Endothelial cell of umbilical vein (primary cell): Measurements from ENCODE around the gene AGR2. TPM values are rescaled to one million over a fixed set of nuclear protein-coding genes. Genes with fewer than 3 reads are reported as not detected.

ENCODE experiments used
- BruUV-seq: library from RNA; stranded (reverse); fragments of 400-500 nt; replicated peaks from 2 replicates; lab custom pipeline; 2021; lab: Mats Ljungman, UMichigan
- CTCF ChIA-PET: fragments of 300-600, 350-600 bp; sonication (Branson Sonifier 250); formaldehyde crosslinking; loops from one replicate; lab custom pipeline; 2021; ENCODE audit warnings: antibody characterized with exemption, inconsistent platforms; lab: Charles Lee
- POLR2A ChIA-PET: fragments of 300-600, 350-600 bp; sonication (Branson Sonifier 250); formaldehyde crosslinking; loops from one replicate; lab custom pipeline; 2021; ENCODE audit warnings: antibody characterized with exemption, inconsistent platforms; lab: Charles Lee
- DNase-seq: peaks from one replicate; pipeline ENCODE4 v3.0.0-alpha.2; 2011; ENCODE audit warnings: low read depth, low spot score
- FAIRE-seq: peaks from 2 replicates; lab custom pipeline; 2011; peaks lifted over from hg19 to GRCh38; lab: Jason Lieb, UNC
- H2AFZ ChIP-seq: 2 replicates; pipeline ENCODE4 v1.6.0; 2012; ENCODE audit warnings: low read depth, low read length, control low read depth, inconsistent platforms
- H3K27ac ChIP-seq: 2 replicates; pipeline ENCODE4 v1.5.1; 2011; ENCODE audit warnings: low read depth, mild to moderate bottlenecking, control low read depth, low read length, moderate library complexity; ENCODE audit not compliant: insufficient read depth
- H3K27me3 ChIP-seq, 2 experiments: 2 replicates each; pipeline versions ENCODE4 v1.6.0 to v1.6.1; 2011; ENCODE audit warnings: low read length in 2 of 2, mixed read lengths in 1 of 2; ENCODE audit not compliant: control insufficient read depth in 2 of 2, insufficient read depth in 2 of 2
- H3K36me3 ChIP-seq, 2 experiments: 2 replicates in 1 of 2; 3 replicates in 1 of 2; pipeline ENCODE4 v1.5.1; 2011; ENCODE audit warnings: low read length in 2 of 2, mild to moderate bottlenecking in 1 of 2, moderate library complexity in 1 of 2; ENCODE audit not compliant: control insufficient read depth in 2 of 2, insufficient read depth in 2 of 2; ENCODE audit errors: extremely low read depth in 1 of 2
- H3K4me1 ChIP-seq: 3 replicates; pipeline ENCODE4 v1.5.1; 2011; ENCODE audit warnings: mild to moderate bottlenecking, low read length; ENCODE audit not compliant: control insufficient read depth, insufficient read depth; ENCODE audit errors: extremely low read depth
- H3K4me2 ChIP-seq: 2 replicates; pipeline ENCODE4 v1.6.1; 2011; ENCODE audit warnings: low read length, control low read depth, mixed read lengths; ENCODE audit not compliant: insufficient read depth
- H3K4me3 ChIP-seq, 3 experiments: fragments of 200-600 bp in 1 of 3; sonication (generic), shearing (Covaris generic) in 1 of 3; replicated peaks in 1 of 3; 2 replicates each; pipeline ENCODE4 v1.5.1; 2011 to 2016; ENCODE audit warnings: control low read depth in 3 of 3, low read length in 3 of 3, mild to moderate bottlenecking in 2 of 3, inconsistent platforms in 1 of 3, low read depth in 1 of 3, moderate library complexity in 1 of 3; ENCODE audit not compliant: insufficient read depth in 1 of 3
- H3K79me2 ChIP-seq: 2 replicates; pipeline ENCODE4 v1.6.0; 2012; ENCODE audit warnings: low read length, inconsistent platforms; ENCODE audit not compliant: control insufficient read depth, insufficient read depth
- H3K9ac ChIP-seq: replicated peaks from 2 replicates; pipeline ENCODE3; 2011; ENCODE audit warnings: low read length, control low read depth; ENCODE audit not compliant: insufficient read depth; ENCODE audit errors: extremely low read depth
- H3K9me1 ChIP-seq: replicated peaks from 3 replicates; pipeline ENCODE4 v1.6.0; 2011; ENCODE audit warnings: mild to moderate bottlenecking, low read length; ENCODE audit not compliant: control insufficient read depth, insufficient read depth; ENCODE audit errors: extremely low read depth
- H3K9me3 ChIP-seq: replicated peaks from 2 replicates; pipeline ENCODE4 v1.5.1; 2012; ENCODE audit warnings: low read length, inconsistent platforms; ENCODE audit not compliant: control insufficient read depth, insufficient read depth
- H4K20me1 ChIP-seq: replicated peaks from 2 replicates; pipeline ENCODE3; 2011; ENCODE audit warnings: mild to moderate bottlenecking, low read length; ENCODE audit not compliant: control insufficient read depth, insufficient read depth; ENCODE audit errors: extremely low read depth
- FOS ChIP-seq: IDR thresholded peaks from 2 replicates; pipeline ENCODE4 v1.6.1; 2011; ENCODE audit warnings: mild to moderate bottlenecking, low read length, moderate library complexity, borderline replicate concordance; ENCODE audit not compliant: insufficient read depth
- JUN ChIP-seq: IDR thresholded peaks from 2 replicates; pipeline ENCODE4 v1.6.1; 2011; ENCODE audit warnings: borderline replicate concordance, low read depth; ENCODE audit not compliant: insufficient read length, insufficient read depth
- MYC ChIP-seq: IDR thresholded peaks from one replicate; pipeline ENCODE4 v1.6.1; 2011; ENCODE audit warnings: mild to moderate bottlenecking, low read depth, low read length
- POLR2AphosphoS5 ChIP-seq: IDR thresholded peaks from 2 replicates; pipeline ENCODE4 v1.6.1; 2012; ENCODE audit warnings: low read depth, mild to moderate bottlenecking, control low read depth, low read length, moderate library complexity; ENCODE audit not compliant: insufficient read depth
- dilution Hi-C: fragments of 300-500 bp; cut with MboI; formaldehyde crosslinking; loops from one replicate; pipeline ENCODE4 v1.15.0; 2019; ENCODE audit warnings: low sequenced_read_pairs; ENCODE audit not compliant: extremely low pct_ligation_motif_present
- intact Hi-C: fragments of 100-400 bp; cut with micrococcal nuclease; formaldehyde crosslinking; loops from one replicate; pipeline ENCODE4 v1.10.0; 2022
- polyA plus RNA-seq, 4 experiments: library from polyadenylated mRNA; depleted of rRNA in 3 of 4; stranded (reverse) in 3 of 4; unstranded in 1 of 4; fragments of >200 nt; gene quantifications; 2 replicates each; pipeline versions ENCODE4 v1.2.1 to v1.2.3, GENCODE V29; 2011 to 2012; ENCODE audit warnings: missing spikeins in 1 of 4
- total RNA-seq: library from RNA; stranded (reverse); gene quantifications from 2 replicates; pipeline ENCODE4 v1.2.3, GENCODE V29; 2021

The AGR2 gene
- total and polyA plus RNA-seq, 2 donors (not counting 3 experiments of a cell fraction or from before 2014, with no cell fraction given): not detected

- Histone ChIP-seq H3K4me1 (peaks cover 36% of the 10 kb centered on the region), H3K9me3 (no peaks in the 10 kb centered on the region), H2AFZ (peak overlapping the region; percentile 50), H3K27ac (peak overlapping the region; percentile 88), H3K4me3 (no peak overlapping the region), H3K4me2 (peak overlapping the region; percentile 63), H3K9me1 (no peaks in the 10 kb centered on the region), H4K20me1 (no peaks in the 10 kb centered on the region), H3K27me3 (no peaks in the 10 kb centered on the region), H3K79me2 (no peaks in the 10 kb centered on the region), H3K9ac (peak overlapping the region; percentile 52), H3K36me3 (no peaks in the 10 kb centered on the region)
- ChIA-PET CTCF (interaction anchor here (1.7 to 2.5 kb wide), 3 partner anchors 12 to 58 kb away, joined by 5 to 11 read pairs (median 7); no protein-coding TSS in a partner anchor), POLR2A (no interaction called here)
- dilution Hi-C loops: no loop called here
- intact Hi-C loops: loop anchor here (1.0 kb wide), 1 partner anchor 10 kb away; the partner anchor contains the start of gene TSPAN13
- BruUV-seq: no TSS peak
- TF ChIP-seq MYC: no peak
- peak; percentile 69 for TF ChIP-seq FOS
- TF ChIP-seq POLR2AphosphoS5: peak; percentile 20
- TF ChIP-seq JUN: peak; percentile 81
- FAIRE-seq (peak; percentile 81), DNase-seq (peak; percentile 75)
Measured at GRCh38 chr7:16743236-16743635, 61.6 kb downstream of the AGR2 start.

- no peak overlapping the region for H2AFZ ChIP-seq
- H3K79me2 ChIP-seq: no peaks in the 10 kb centered on the region
- peak overlapping the region; percentile 63 for H3K4me2 ChIP-seq
- no peaks in the 10 kb centered on the region for H3K36me3 ChIP-seq
- CTCF ChIA-PET: interaction anchor here (2.1 to 2.5 kb wide), 2 partner anchors 13 to 59 kb away, joined by 7 to 11 read pairs; no protein-coding TSS in a partner anchor
- dilution Hi-C loops (no loop called here), intact Hi-C loops (no loop called here)
- no peak overlapping the region for H3K9ac ChIP-seq
- H3K27me3 ChIP-seq: no peaks in the 10 kb centered on the region
- no peaks in the 10 kb centered on the region for H3K9me1 ChIP-seq
- DNase-seq: no peak
- H4K20me1 ChIP-seq: no peaks in the 10 kb centered on the region
- H3K4me3 ChIP-seq: no peak overlapping the region
- TF ChIP-seq MYC: no peak
- H3K9me3 ChIP-seq: no peaks in the 10 kb centered on the region
- peak overlapping the region; percentile 88 for H3K27ac ChIP-seq
- no peak for FAIRE-seq
- H3K4me1 ChIP-seq: peaks cover 36% of the 10 kb centered on the region
- BruUV-seq: no TSS peak
- POLR2A ChIA-PET: no interaction called here
Measured at GRCh38 chr7:16742547-16742946, 62.3 kb downstream of the AGR2 start.

Other genes with a start within 250 kb of the AGR2 start
- gene ANKMY2, start 159.2 kb downstream of the AGR2 start, total RNA-seq: 9.8 and 11.6 TPM in 2 replicates
- 5.5 and 7.7 TPM in 2 replicates for gene ANKMY2, start 159.2 kb downstream of the AGR2 start, polyA plus RNA-seq
- gene BZW2, start 158.8 kb downstream of the AGR2 start, total RNA-seq: 95.3 and 106 TPM in 2 replicates
- 25.7 and 39.7 TPM in 2 replicates for gene BZW2, start 158.8 kb downstream of the AGR2 start, polyA plus RNA-seq
- gene TSPAN13, start 51.2 kb downstream of the AGR2 start, total RNA-seq: 33.0 and 42.2 TPM in 2 replicates
- gene TSPAN13, start 51.2 kb downstream of the AGR2 start, polyA plus RNA-seq: 8.3 and 13.3 TPM in 2 replicates
- not detected in 2 replicates for gene AGR3, start 77.0 kb upstream of the AGR2 start, total RNA-seq
- gene AGR3, start 77.0 kb upstream of the AGR2 start, polyA plus RNA-seq: not detected in 2 replicates